Skeletal muscle tissue (tissue), 4 donors: ENCODE data around the gene TRAPPC4. TPM values are rescaled to one million over a fixed set of nuclear protein-coding genes. Genes with fewer than 3 reads are reported as not detected.

Experiments
- H3K27ac ChIP-seq: one replicate; pipeline ENCODE4 v1.7.0; 2013; ENCODE audit warnings: mild to moderate bottlenecking, low read depth, low read length, inconsistent platforms
- H3K27me3 ChIP-seq, 3 donors: one replicate each; pipeline ENCODE4 v1.7.0; 2013; ENCODE audit warnings: low read length in 3 of 3; ENCODE audit not compliant: control insufficient read depth in 3 of 3, insufficient read depth in 3 of 3
- H3K36me3 ChIP-seq, 3 donors: one replicate each; pipeline ENCODE4 v1.7.0; 2013; ENCODE audit warnings: low read length in 3 of 3; ENCODE audit not compliant: control insufficient read depth in 3 of 3, insufficient read depth in 3 of 3
- H3K4me1 ChIP-seq, 3 donors: one replicate each; pipeline ENCODE4 v1.7.0; 2013; ENCODE audit warnings: low read length in 3 of 3, mild to moderate bottlenecking in 3 of 3; ENCODE audit not compliant: control insufficient read depth in 3 of 3, insufficient read depth in 3 of 3
- H3K4me3 ChIP-seq, 3 donors: one replicate each; pipeline ENCODE4 v1.7.0; 2013; ENCODE audit warnings: low read length in 3 of 3
- H3K9ac ChIP-seq, 3 donors: one replicate each; pipeline ENCODE4 v1.7.0; 2013; ENCODE audit warnings: low read length in 3 of 3, mild to moderate bottlenecking in 3 of 3, moderate library complexity in 2 of 3, low read depth in 1 of 3
- H3K9me3 ChIP-seq, 3 donors: one replicate each; pipeline ENCODE4 v1.7.0; 2013; ENCODE audit warnings: low read length in 3 of 3; ENCODE audit not compliant: control insufficient read depth in 3 of 3
- total RNA-seq: library from RNA; depleted of rRNA; stranded (reverse); fragments of >200 nt; gene quantifications from one replicate; pipeline ENCODE4 v1.2.3, GENCODE V29; 2014
- donor health status: Osteomylitis.

TRAPPC4 gene
- total RNA-seq, 1 donor from 2014 or later = 39.1 TPM

DNA sequence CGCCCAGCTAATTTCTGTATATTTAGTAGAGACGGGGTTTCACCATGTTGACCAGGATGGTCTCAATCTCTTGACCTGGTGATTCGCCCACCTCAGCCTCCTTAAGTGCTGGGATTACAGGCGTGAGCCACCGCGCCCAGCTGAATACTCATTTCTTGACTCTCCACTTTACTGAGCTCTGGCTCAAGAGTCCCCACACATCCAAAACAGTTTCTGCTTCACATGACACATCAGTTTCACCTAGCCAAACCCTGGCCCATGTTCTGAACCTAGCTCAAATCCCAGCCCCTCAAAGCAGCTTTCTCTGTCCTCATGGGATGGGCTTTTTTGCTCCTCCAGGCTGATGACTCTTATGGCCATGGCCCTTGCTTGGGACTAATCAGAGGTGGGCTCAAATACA is 28.6 kb downstream of the TRAPPC4 start:
- no peaks in the 10 kb centered on the region for H3K9me3 ChIP-seq
- peaks cover 57 to 67% (median 64%) of the 10 kb centered on the region in 3 donors for H3K36me3 ChIP-seq
- H3K27me3 ChIP-seq = no peaks in the 10 kb centered on the region
- H3K4me1 ChIP-seq = no peaks in the 10 kb centered on the region
- no peak overlapping the region for H3K9ac ChIP-seq
- H3K4me3 ChIP-seq = no peak overlapping the region
- H3K27ac ChIP-seq = no peak overlapping the region

DNA sequence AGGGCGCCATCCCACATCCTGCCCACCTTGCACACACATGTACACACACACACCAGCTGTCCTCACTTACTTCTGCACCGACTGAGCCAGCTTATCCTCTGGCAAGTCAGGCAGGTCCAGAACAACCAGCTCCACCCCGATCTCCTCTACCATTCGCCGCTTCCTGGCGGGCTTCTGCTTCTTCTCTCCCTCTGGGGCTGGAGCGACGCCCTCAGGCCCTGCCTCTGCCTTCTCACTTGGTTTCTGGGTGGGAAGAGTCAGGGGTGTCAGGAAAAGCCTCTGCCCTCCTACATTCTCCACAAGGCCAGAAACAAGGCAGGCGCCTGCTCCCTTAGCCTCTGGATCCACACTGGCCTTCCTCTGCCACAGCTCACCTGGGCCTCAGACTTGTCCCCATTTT is 30.1 kb downstream of the TRAPPC4 start:
- no peaks in the 10 kb centered on the region for H3K9me3 ChIP-seq
- H3K4me3 ChIP-seq = no peak overlapping the region
- H3K36me3 ChIP-seq = peaks cover 70 to 80% (median 78%) of the 10 kb centered on the region in 3 donors
- no peak overlapping the region for H3K9ac ChIP-seq
- H3K4me1 ChIP-seq = no peaks in the 10 kb centered on the region
- no peaks in the 10 kb centered on the region for H3K27me3 ChIP-seq
- H3K27ac ChIP-seq = no peak overlapping the region

GRCh38 chr11:119049081-119049480 is 30.5 kb downstream of the TRAPPC4 start:
- Histone ChIP-seq H3K9ac (no peak overlapping the region), H3K27ac (no peak overlapping the region), H3K36me3 (peaks cover 75 to 84% (median 82%) of the 10 kb centered on the region in 3 donors), H3K4me3 (no peak overlapping the region), H3K9me3 (no peaks in the 10 kb centered on the region), H3K4me1 (no peaks in the 10 kb centered on the region), H3K27me3 (no peaks in the 10 kb centered on the region)

GRCh38 chr11:119051440-119052162 is 33.0 kb downstream of the TRAPPC4 start:
- no peaks in the 10 kb centered on the region for H3K27me3 ChIP-seq
- peaks cover 10 to 19% (median 12%) of the 10 kb centered on the region in 3 donors for H3K4me1 ChIP-seq
- H3K4me3 ChIP-seq = no peak overlapping the region
- H3K9ac ChIP-seq = no peak overlapping the region
- H3K36me3 ChIP-seq = peaks cover 74 to 80% (median 78%) of the 10 kb centered on the region in 3 donors
- no peak overlapping the region for H3K27ac ChIP-seq
- no peaks in the 10 kb centered on the region for H3K9me3 ChIP-seq

DNA sequence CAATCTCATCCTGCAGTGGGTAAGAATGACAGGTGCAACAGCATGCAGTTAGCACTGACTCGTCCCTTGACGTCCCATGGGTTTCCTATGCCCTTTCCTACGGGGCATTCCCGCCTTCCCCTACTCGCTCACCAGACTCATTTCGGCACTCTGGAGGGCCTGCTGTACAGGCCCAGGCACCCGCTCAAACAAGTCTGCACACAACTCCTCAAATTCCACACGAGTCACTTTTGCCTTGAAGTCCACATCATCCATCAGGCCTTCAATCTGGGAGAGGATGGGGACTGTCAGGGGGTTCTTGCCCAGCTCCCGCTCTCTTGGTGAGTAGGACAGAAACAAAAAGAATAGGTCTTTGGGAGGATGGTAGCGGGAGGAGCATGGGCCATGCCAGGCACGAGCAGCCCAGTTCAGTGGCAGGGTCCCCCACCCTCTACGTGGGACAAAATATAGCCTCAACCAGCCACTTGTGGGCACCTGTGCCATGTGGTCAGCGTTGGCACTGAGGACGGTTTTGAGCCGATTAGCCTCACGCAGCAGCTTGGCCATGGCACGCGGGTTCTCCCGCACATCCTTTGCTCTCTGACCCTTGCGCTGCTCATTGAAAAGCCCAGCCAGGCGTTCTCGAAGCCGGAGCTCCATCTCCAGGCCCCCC is 33.7 kb downstream of the TRAPPC4 start:
- Histone ChIP-seq H3K4me3 (no peak overlapping the region), H3K36me3 (peaks cover 70 to 73% (median 71%) of the 10 kb centered on the region in 3 donors), H3K9ac (no peak overlapping the region), H3K9me3 (no peaks in the 10 kb centered on the region), H3K27ac (no peak overlapping the region), H3K27me3 (no peaks in the 10 kb centered on the region), H3K4me1 (peaks cover 10 to 20% (median 12%) of the 10 kb centered on the region in 3 donors)

DNA sequence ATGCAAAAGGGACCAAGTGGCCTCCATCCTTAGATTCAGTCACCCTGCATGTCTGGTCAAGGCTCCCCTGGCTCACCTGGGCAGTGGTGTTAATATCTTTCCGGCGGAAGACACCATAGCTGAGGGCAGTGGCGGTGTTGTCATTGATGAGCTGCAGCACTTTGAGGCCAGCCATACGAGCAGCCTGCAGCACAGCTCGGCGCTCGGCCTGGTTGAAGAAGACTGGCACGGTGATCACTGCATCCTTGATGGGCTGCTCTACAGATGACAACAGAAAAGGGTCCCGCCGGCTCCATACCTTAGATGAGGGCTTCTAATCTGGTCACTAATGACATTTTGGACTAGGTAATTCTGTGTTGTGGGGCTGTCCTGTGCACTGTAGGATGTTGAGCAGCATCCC is 35.9 kb downstream of the TRAPPC4 start:
- peaks cover 16 to 30% (median 18%) of the 10 kb centered on the region in 3 donors for H3K4me1 ChIP-seq
- no peak overlapping the region for H3K27ac ChIP-seq
- H3K36me3 ChIP-seq = peaks cover 49 to 51% (median 50%) of the 10 kb centered on the region in 3 donors
- H3K27me3 ChIP-seq = no peaks in the 10 kb centered on the region
- H3K9me3 ChIP-seq = no peaks in the 10 kb centered on the region
- H3K4me3 ChIP-seq = no peak overlapping the region
- no peak overlapping the region for H3K9ac ChIP-seq

- no peaks in the 10 kb centered on the region for H3K27me3 ChIP-seq
- peak overlapping the region; percentile 71 to 85 (median 79) for H3K9ac ChIP-seq
- H3K27ac ChIP-seq = no peak overlapping the region
- peak overlapping the region; percentile 75 to 86 (median 84) for H3K4me3 ChIP-seq
- no peaks in the 10 kb centered on the region for H3K9me3 ChIP-seq
- peaks cover 41 to 44% (median 41%) of the 10 kb centered on the region in 3 donors for H3K36me3 ChIP-seq
- peaks cover 16 to 30% (median 18%) of the 10 kb centered on the region in 3 donors for H3K4me1 ChIP-seq
Observed at GRCh38 chr11:119055901-119056300, 37.3 kb downstream of the TRAPPC4 start.

- Histone ChIP-seq H3K27me3 (no peaks in the 10 kb centered on the region), H3K4me3 (peak overlapping the region; percentile 75 to 86 (median 84)), H3K27ac (peak overlapping the region; percentile 81), H3K36me3 (peaks cover 35 to 39% (median 36%) of the 10 kb centered on the region in 3 donors), H3K9ac (peak overlapping the region; percentile 71 to 85 (median 79)), H3K4me1 (peaks cover 16 to 30% (median 18%) of the 10 kb centered on the region in 3 donors), H3K9me3 (no peaks in the 10 kb centered on the region)
Observed at GRCh38 chr11:119056421-119056999, 37.9 kb downstream of the TRAPPC4 start.

- H3K27ac ChIP-seq = peak within 1 kb of the TSS; percentile 81
- H3K9me3 ChIP-seq = no peaks in the 10 kb centered on the region
- H3K36me3 ChIP-seq = peaks cover 28 to 32% (median 31%) of the 10 kb centered on the region in 3 donors
- peak within 1 kb of the TSS; percentile 82 to 85 (median 83) for H3K9ac ChIP-seq
- H3K27me3 ChIP-seq = no peaks in the 10 kb centered on the region
- H3K4me3 ChIP-seq = peak within 1 kb of the TSS; percentile 85 to 86 (median 85)
- H3K4me1 ChIP-seq = peaks cover 16 to 30% (median 18%) of the 10 kb centered on the region in 3 donors
Observed at GRCh38 chr11:119057000-119057769, 38.6 kb downstream of the TRAPPC4 start, which contains the start of gene HYOU1. Gene HYOU1, minus strand, starts transcription at chr11:119057205. Its CDS starts 1,045 bp downstream, at chr11:119056160.
